ENCODE measurements around the gene NMNAT2.

Gene NMNAT2

DNA sequence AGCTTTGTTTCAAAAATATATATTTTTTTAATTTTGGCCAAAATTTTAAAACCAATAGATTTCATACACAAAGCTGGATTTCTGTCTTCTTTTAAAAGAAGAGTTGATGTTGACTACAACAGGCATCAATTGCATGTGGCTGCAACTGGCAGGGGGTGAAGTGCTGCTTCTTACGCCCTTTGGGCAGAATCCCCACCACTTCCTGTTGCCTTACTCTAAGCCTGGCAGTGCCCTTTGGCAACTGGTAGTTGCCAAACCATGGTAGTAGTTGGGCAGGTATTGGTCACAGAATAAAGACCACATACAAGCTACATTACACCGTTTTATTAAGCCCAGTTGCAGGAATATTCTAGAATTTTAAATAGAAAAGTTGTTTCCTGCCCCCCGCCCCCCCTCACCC is 215.1 kb downstream of the NMNAT2 start:
- no peak overlapping the region for H3K4me3 ChIP-seq (ENCODE audit: low read depth, low read length, poor library complexity, severe bottlenecking)
- TF ChIP-seq EZH2 (IDR thresholded peaks at IDR 0.05; ENCODE audit: borderline replicate concordance, low read length) (no peak), CTCF (IDR thresholded peaks at IDR 0.05; ENCODE audit: low read length) (no peak)
- no peaks in the 10 kb centered on the region for H4K20me1 ChIP-seq (ENCODE audit: insufficient read depth, low read length)
- no peaks in the 10 kb centered on the region for H3K36me3 ChIP-seq (ENCODE audit: insufficient read depth, low read length)
- H3K9me3 ChIP-seq (ENCODE audit: low read length) = no peaks in the 10 kb centered on the region
- no peaks in the 10 kb centered on the region for H3F3A ChIP-seq (ENCODE audit: insufficient read depth, low read length)
- no peaks in the 10 kb centered on the region for H3K9me2 ChIP-seq (ENCODE audit: low read depth, low read length)
- no peak overlapping the region for H3K9ac ChIP-seq (ENCODE audit: low read length)
- no peaks in the 10 kb centered on the region for H3K79me2 ChIP-seq (ENCODE audit: insufficient read depth, low read length)
- H3K4me1 ChIP-seq (ENCODE audit: insufficient read depth, low read length, severe bottlenecking) = no peaks in the 10 kb centered on the region
- H2AFZ ChIP-seq (ENCODE audit: low read length) = no peak overlapping the region
- no peak overlapping the region for H3K4me2 ChIP-seq (ENCODE audit: low read length)
- no peaks in the 10 kb centered on the region for H3K27me3 ChIP-seq (ENCODE audit: insufficient read depth, low read length)
- no peak overlapping the region for H3K27ac ChIP-seq (ENCODE audit: low read depth, low read length, poor library complexity, severe bottlenecking)

GRCh38 chr1:183200451-183200850 is 217.7 kb downstream of the NMNAT2 start:
- H3K36me3 ChIP-seq (ENCODE audit: insufficient read depth, low read length) = no peaks in the 10 kb centered on the region
- H2AFZ ChIP-seq (ENCODE audit: low read length) = no peak overlapping the region
- H4K20me1 ChIP-seq (ENCODE audit: insufficient read depth, low read length) = no peaks in the 10 kb centered on the region
- H3K27ac ChIP-seq (ENCODE audit: low read depth, low read length, poor library complexity, severe bottlenecking) = no peak overlapping the region
- no peaks in the 10 kb centered on the region for H3K79me2 ChIP-seq (ENCODE audit: insufficient read depth, low read length)
- no peaks in the 10 kb centered on the region for H3K9me3 ChIP-seq (ENCODE audit: low read length)
- no peaks in the 10 kb centered on the region for H3K9me2 ChIP-seq (ENCODE audit: low read depth, low read length)
- H3K4me1 ChIP-seq (ENCODE audit: insufficient read depth, low read length, severe bottlenecking) = no peaks in the 10 kb centered on the region
- H3K9ac ChIP-seq (ENCODE audit: low read length) = no peak overlapping the region
- no peak overlapping the region for H3K4me2 ChIP-seq (ENCODE audit: low read length)
- H3K27me3 ChIP-seq (ENCODE audit: insufficient read depth, low read length) = no peaks in the 10 kb centered on the region
- TF ChIP-seq CTCF (IDR thresholded peaks at IDR 0.05; ENCODE audit: low read length) = no peak
- no peak for TF ChIP-seq EZH2 (IDR thresholded peaks at IDR 0.05; ENCODE audit: borderline replicate concordance, low read length)
- H3F3A ChIP-seq (ENCODE audit: insufficient read depth, low read length) = no peaks in the 10 kb centered on the region
- no peak overlapping the region for H3K4me3 ChIP-seq (ENCODE audit: low read depth, low read length, poor library complexity, severe bottlenecking)

DNA sequence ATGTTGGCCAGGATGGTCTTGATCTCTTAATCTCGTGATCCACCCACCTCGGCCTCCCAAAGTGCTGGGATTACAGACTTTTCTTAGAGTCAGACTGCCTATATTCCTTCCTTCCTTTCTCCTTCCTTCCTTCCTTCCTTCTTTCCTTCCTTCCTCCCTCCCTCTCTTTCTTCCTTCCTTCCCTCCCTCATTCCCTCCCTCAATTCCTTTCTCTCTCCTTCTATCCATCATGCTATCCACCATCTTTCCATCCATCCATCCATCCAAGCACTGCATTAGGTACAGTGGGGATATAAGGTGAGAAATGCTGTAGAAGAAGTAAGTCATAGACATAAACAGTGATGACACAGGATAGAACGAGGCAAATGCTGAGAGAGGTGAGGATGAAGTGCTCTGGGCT is 218.9 kb downstream of the NMNAT2 start:
- no peaks in the 10 kb centered on the region for H3F3A ChIP-seq (ENCODE audit: insufficient read depth, low read length)
- H3K79me2 ChIP-seq (ENCODE audit: insufficient read depth, low read length) = no peaks in the 10 kb centered on the region
- H3K36me3 ChIP-seq (ENCODE audit: insufficient read depth, low read length) = no peaks in the 10 kb centered on the region
- no peak overlapping the region for H3K4me2 ChIP-seq (ENCODE audit: low read length)
- H3K27me3 ChIP-seq (ENCODE audit: insufficient read depth, low read length) = no peaks in the 10 kb centered on the region
- H4K20me1 ChIP-seq (ENCODE audit: insufficient read depth, low read length) = no peaks in the 10 kb centered on the region
- H3K4me3 ChIP-seq (ENCODE audit: low read depth, low read length, poor library complexity, severe bottlenecking) = no peak overlapping the region
- TF ChIP-seq EZH2 (IDR thresholded peaks at IDR 0.05; ENCODE audit: borderline replicate concordance, low read length) (no peak), CTCF (IDR thresholded peaks at IDR 0.05; ENCODE audit: low read length) (no peak)
- no peak overlapping the region for H2AFZ ChIP-seq (ENCODE audit: low read length)
- H3K9me2 ChIP-seq (ENCODE audit: low read depth, low read length) = no peaks in the 10 kb centered on the region
- H3K27ac ChIP-seq (ENCODE audit: low read depth, low read length, poor library complexity, severe bottlenecking) = no peak overlapping the region
- no peaks in the 10 kb centered on the region for H3K9me3 ChIP-seq (ENCODE audit: low read length)
- H3K4me1 ChIP-seq (ENCODE audit: insufficient read depth, low read length, severe bottlenecking) = peaks cover 4% of the 10 kb centered on the region
- H3K9ac ChIP-seq (ENCODE audit: low read length) = no peak overlapping the region

All from OCI-LY1 (cell line).